Panc1 (cell line): ENCODE results near the gene MT4.

Experiments
- CTCF ChIP-seq: fragments of 450-650 bp; IDR thresholded peaks from 2 replicates; pipeline ENCODE4 v1.5.1; 2017; ENCODE audit warnings: mild to moderate bottlenecking
- POLR2AphosphoS5 ChIP-seq: IDR thresholded peaks from 2 replicates; pipeline ENCODE4 v1.6.1; 2012; ENCODE audit warnings: mild to moderate bottlenecking, low read depth, low read length, moderate library complexity
- REST ChIP-seq, 2 experiments: IDR thresholded peaks; 2 replicates each; pipeline ENCODE4 v1.6.1; 2011 to 2012; ENCODE audit warnings: low read depth in 2 of 2, control low read depth in 1 of 2, low read length in 1 of 2, mild to moderate bottlenecking in 1 of 2, moderate library complexity in 1 of 2; ENCODE audit not compliant: insufficient read depth in 1 of 2
- SIN3A ChIP-seq: IDR thresholded peaks from 2 replicates; pipeline ENCODE4 v1.6.1; 2012; ENCODE audit warnings: low read depth, mild to moderate bottlenecking, low read length, moderate library complexity, borderline replicate concordance; ENCODE audit not compliant: insufficient read depth
- TCF7L2 ChIP-seq: IDR thresholded peaks from 2 replicates; pipeline ENCODE4 v1.6.1; 2011; ENCODE audit warnings: mild to moderate bottlenecking, low read depth, low read length, inconsistent platforms

DNA sequence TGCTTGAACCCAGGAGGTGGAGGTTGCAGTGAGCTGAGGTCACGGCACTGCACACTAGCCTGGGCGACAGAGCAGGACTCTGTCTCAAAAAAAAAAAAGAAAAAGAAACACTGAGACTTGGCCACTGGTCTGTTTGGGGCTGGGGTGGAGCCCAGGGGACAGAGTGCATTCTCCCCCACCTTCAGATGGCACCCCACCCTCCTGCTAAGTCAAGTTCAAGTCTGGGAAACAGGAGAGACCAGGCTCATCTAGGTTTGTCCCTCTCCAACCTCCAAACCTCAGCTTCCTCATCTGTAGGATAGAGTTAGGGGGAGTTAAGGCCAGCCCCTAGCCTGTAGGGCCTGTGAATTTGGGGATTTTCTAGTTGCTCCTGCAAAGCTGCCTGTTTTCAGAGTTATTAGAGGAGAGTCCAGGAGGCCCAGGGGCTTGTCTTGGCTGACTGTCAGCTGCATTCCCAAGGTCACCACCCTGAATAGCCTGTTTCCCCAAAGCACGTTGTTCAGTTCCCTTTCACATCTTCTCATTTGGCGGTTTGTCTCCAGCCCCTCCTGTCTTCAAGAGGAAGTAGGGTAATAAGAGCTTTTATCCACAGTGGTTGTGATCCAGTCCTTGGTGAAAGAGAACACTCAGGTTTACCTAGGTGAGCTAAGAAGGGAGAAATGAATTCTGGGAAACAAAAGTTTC lies 26.6 kb downstream of the MT4 start:
- TF ChIP-seq CTCF (no peak), REST (IDR thresholded peaks at IDR 0.05; ENCODE audit: insufficient read depth in 1 of 2, low read depth in 2 of 2, low read length in 1 of 2) (no peak), POLR2AphosphoS5 (no peak), SIN3A (no peak), TCF7L2 (no peak)
